Loucy (cell line): ENCODE results near the gene SUPT7L.
"Not testable (repeated sequence)": the region's sequence is repeated elsewhere in the genome, so short reads cannot be mapped to it uniquely, and the experiment has no call there.

Source experiments
- CTCF ChIP-seq: fragments of 200-600 bp; sonication (generic); conservative IDR thresholded peaks from 2 replicates; pipeline ENCODE4 v1.5.1; 2014; ENCODE audit warnings: mild to moderate bottlenecking, antibody characterized with exemption, low read length
- EZH2phosphoT487 ChIP-seq: fragments of 200-600 bp; IDR thresholded peaks from 2 replicates; pipeline ENCODE4 v1.6.1; 2018; ENCODE audit warnings: antibody characterized with exemption, mild to moderate bottlenecking, moderate library complexity, borderline replicate concordance

- not testable (repeated sequence) for TF ChIP-seq CTCF, EZH2phosphoT487
Observed at GRCh38 chr2:27626921-27627320, 36.5 kb downstream of the SUPT7L start.
